ENCODE measurements around the gene EI24.

EI24 gene

GRCh38 chr11:125623064-125623463, 53.8 kb downstream of the EI24 start:
- no peak for TF ChIP-seq SPI1 (IDR thresholded peaks at IDR 0.05; ENCODE audit: borderline replicate concordance, low read depth)
- TF ChIP-seq REST (IDR thresholded peaks at IDR 0.05; ENCODE audit: insufficient replicate concordance, low read depth): no peak
- DNase-seq (ENCODE audit: low read depth in 1 of 2, low spot score in 1 of 2): no peak
- no peaks in the 10 kb centered on the region for H3K27me3 ChIP-seq (ENCODE audit: insufficient read depth, poor library complexity, severe bottlenecking)
- H3K27ac ChIP-seq (replicated peaks): no peak overlapping the region
- H3K4me3 ChIP-seq (replicated peaks; ENCODE audit: insufficient read depth, low read length): no peak overlapping the region

GRCh38 chr11:125624756-125625213, 55.5 kb downstream of the EI24 start, which contains the start of gene CHEK1:
TSS of gene CHEK1 (plus strand) at chr11:125625163. CDS start at chr11:125626769, 1,606 bp downstream.
- Histone ChIP-seq H3K27ac (replicated peaks) (peak within 1 kb of the TSS; percentile 85), H3K27me3 (ENCODE audit: insufficient read depth, poor library complexity, severe bottlenecking) (no peaks in the 10 kb centered on the region), H3K4me3 (replicated peaks; ENCODE audit: insufficient read depth, low read length) (peak within 1 kb of the TSS; percentile 93)
- DNase-seq (ENCODE audit: low read depth in 1 of 2, low spot score in 1 of 2): no peak
- TF ChIP-seq REST (IDR thresholded peaks at IDR 0.05; ENCODE audit: insufficient replicate concordance, low read depth) (no peak), POLR2AphosphoS5 (IDR thresholded peaks at IDR 0.05; ENCODE audit: low read depth) (no peak), SPI1 (IDR thresholded peaks at IDR 0.05; ENCODE audit: borderline replicate concordance, low read depth) (no peak), CTCF (IDR thresholded peaks at IDR 0.05; ENCODE audit: insufficient read depth, low read length) (no peak), GABPA (IDR thresholded peaks at IDR 0.05; ENCODE audit: low read depth) (no peak)

- Histone ChIP-seq H3K27ac (replicated peaks) (peak overlapping the region; percentile 85), H3K27me3 (ENCODE audit: insufficient read depth, poor library complexity, severe bottlenecking) (no peaks in the 10 kb centered on the region), H3K4me3 (replicated peaks; ENCODE audit: insufficient read depth, low read length) (peak overlapping the region; percentile 93)
- peak in 1 of 2 experiments; percentile 60 for DNase-seq (ENCODE audit: low read depth in 1 of 2, low spot score in 1 of 2)
- TF ChIP-seq SPI1 (IDR thresholded peaks at IDR 0.05; ENCODE audit: borderline replicate concordance, low read depth) (peak; percentile 44; the same call in 1 of the 2 replicates), POLR2AphosphoS5 (IDR thresholded peaks at IDR 0.05; ENCODE audit: low read depth) (no peak)
These were observed 56.0 kb downstream of the EI24 start for GRCh38 chr11:125625225-125625629.

GRCh38 chr11:125625630-125626287, 56.5 kb downstream of the EI24 start:
- DNase-seq (ENCODE audit: low read depth in 1 of 2, low spot score in 1 of 2): peak; percentile 69 to 92

More at GRCh38 chr11:125625630-125626287, 56.5 kb downstream of the EI24 start:
- no peak for TF ChIP-seq SPI1 (IDR thresholded peaks at IDR 0.05; ENCODE audit: borderline replicate concordance, low read depth)
- TF ChIP-seq REST (IDR thresholded peaks at IDR 0.05; ENCODE audit: insufficient replicate concordance, low read depth): peak; percentile 76
- no peak for TF ChIP-seq CTCF (IDR thresholded peaks at IDR 0.05; ENCODE audit: insufficient read depth, low read length)
- peak; percentile 97 for TF ChIP-seq POLR2AphosphoS5 (IDR thresholded peaks at IDR 0.05; ENCODE audit: low read depth)
- no peak; the same call in 1 of the 2 replicates for TF ChIP-seq GABPA (IDR thresholded peaks at IDR 0.05; ENCODE audit: low read depth)
- Histone ChIP-seq H3K27ac (replicated peaks) (peak overlapping the region; percentile 85), H3K27me3 (ENCODE audit: insufficient read depth, poor library complexity, severe bottlenecking) (no peaks in the 10 kb centered on the region), H3K4me3 (replicated peaks; ENCODE audit: insufficient read depth, low read length) (peak overlapping the region; percentile 93)

All from HL-60 (cell line).